ENCODE data around the gene SYT1. TPM values are rescaled to one million over a fixed set of nuclear protein-coding genes. Genes with fewer than 3 reads are reported as not detected.

The SYT1 gene
- polyA plus RNA-seq, 3 donors: 0.72 TPM; not detected in 2

DNA sequence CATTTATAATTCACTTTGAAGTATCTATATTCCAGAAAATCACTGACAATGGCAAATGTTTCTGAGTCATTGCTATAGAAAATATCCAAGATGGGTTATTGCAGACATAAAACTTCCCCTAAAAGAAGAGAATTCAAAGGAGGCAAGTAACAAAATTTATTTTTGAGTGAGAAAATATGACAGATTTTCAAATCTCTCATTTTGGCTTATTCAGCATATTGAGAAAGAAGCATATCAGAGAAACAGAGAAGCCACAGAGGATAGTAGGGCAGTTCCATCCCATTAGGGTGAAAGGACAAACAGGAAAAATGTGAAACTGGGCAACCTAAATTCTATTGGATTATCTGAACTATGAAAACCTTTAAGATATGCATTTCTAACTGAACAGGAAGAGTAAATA lies 85.0 kb downstream of the SYT1 start:
- Mint-ChIP-seq H3K4me3 (no peak overlapping the region), H3K27ac (no peak overlapping the region), H3K36me3 (no peaks in the 10 kb centered on the region), H3K4me1 (no peaks in the 10 kb centered on the region), H3K9me3 (peaks cover 0 to 4% (median 1%) of the 10 kb centered on the region in 7 donors), H3K27me3 (ENCODE audit: low read depth in 3 of 3) (peaks cover 0 to 2% (median 1%) of the 10 kb centered on the region in 3 donors)
- Histone ChIP-seq H3K4me3 (replicated peaks in 1 of 3; ENCODE audit: low read depth in 2 of 3, low read length in 3 of 3) (no peak overlapping the region), H3K4me2 (replicated peaks; ENCODE audit: extremely low read depth, low read length, poor library complexity, severe bottlenecking) (no peak overlapping the region), H3K9me3 (replicated peaks in 1 of 2; ENCODE audit: control insufficient read depth in 1 of 2, insufficient read depth in 1 of 2, low read length in 2 of 2) (no peaks in the 10 kb centered on the region), H3K27ac (ENCODE audit: low read depth in 1 of 2, low read length in 2 of 2) (no peak overlapping the region), H2AFZ (ENCODE audit: insufficient read depth, low read depth, low read length, poor library complexity, severe bottlenecking) (no peak overlapping the region), H4K20me1 (ENCODE audit: insufficient read depth, low read length) (no peaks in the 10 kb centered on the region), H3K79me2 (ENCODE audit: insufficient read depth, low read length) (no peaks in the 10 kb centered on the region), H3K27me3 (ENCODE audit: control insufficient read depth in 2 of 2, insufficient read depth in 2 of 2, low read length in 2 of 2) (no peaks in the 10 kb centered on the region), H3K36me3 (replicated peaks in 1 of 2; ENCODE audit: control insufficient read depth in 1 of 2, insufficient read depth in 2 of 2, low read length in 2 of 2) (no peaks in the 10 kb centered on the region), H3K4me1 (ENCODE audit: control insufficient read depth in 1 of 2, insufficient read depth in 2 of 2, low read length in 2 of 2) (no peaks in the 10 kb centered on the region), H3K9ac (ENCODE audit: insufficient read depth, low read length, poor library complexity, severe bottlenecking) (no peak overlapping the region)
- intact Hi-C loops (cut with micrococcal nuclease): no loop called here
- DNase-seq: no peak
- TF ChIP-seq, protein P1, sequence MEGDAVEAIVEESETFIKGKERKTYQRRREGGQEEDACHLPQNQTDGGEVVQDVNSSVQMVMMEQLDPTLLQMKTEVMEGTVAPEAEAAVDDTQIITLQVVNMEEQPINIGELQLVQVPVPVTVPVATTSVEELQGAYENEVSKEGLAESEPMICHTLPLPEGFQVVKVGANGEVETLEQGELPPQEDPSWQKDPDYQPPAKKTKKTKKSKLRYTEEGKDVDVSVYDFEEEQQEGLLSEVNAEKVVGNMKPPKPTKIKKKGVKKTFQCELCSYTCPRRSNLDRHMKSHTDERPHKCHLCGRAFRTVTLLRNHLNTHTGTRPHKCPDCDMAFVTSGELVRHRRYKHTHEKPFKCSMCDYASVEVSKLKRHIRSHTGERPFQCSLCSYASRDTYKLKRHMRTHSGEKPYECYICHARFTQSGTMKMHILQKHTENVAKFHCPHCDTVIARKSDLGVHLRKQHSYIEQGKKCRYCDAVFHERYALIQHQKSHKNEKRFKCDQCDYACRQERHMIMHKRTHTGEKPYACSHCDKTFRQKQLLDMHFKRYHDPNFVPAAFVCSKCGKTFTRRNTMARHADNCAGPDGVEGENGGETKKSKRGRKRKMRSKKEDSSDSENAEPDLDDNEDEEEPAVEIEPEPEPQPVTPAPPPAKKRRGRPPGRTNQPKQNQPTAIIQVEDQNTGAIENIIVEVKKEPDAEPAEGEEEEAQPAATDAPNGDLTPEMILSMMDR (IDR thresholded peaks at IDR 0.05): no peak

DNA sequence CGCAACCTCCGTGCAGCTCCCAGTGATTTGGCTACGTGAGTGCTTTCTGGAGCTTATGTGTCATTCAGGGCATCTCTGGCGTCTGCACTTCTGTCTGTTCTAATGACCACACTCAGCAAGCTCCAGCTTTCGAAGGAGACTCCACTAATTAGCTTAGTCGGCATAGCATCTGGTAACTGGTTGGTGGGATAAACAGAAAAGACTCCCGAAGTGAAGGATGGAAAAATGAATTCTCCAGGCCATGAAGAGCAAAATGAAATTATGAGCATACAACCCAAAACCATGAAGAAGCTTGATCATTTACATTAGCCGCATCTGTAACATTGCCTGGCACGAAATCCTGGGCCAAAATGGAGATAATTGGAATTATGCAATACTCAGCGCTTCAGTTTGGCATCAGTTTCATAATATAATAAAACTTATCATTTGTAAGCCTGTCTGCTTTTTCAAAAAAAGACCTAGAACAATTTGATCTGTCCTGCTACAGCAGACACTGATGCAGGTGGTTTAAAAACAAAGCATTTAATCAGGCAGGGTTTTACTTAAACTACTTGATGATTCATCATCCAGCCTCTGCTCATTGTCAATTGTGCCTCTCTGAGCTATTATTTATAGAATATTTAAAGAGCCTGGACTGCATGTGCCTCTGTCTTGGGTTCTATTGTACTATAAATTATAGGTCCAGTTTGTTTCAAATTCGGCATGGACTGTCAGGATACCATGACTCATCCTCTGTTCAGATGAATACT lies 87.4 kb downstream of the SYT1 start:
- peaks cover 0 to 3% (median 0%) of the 10 kb centered on the region in 7 donors for H3K9me3 Mint-ChIP-seq
- TF ChIP-seq, protein P1 (IDR thresholded peaks at IDR 0.05): no peak
- 93% methylated on average over 4 of the region's 11 CpGs for WGBS (ENCODE audit: insufficient coverage)

More for the DNA sequence above, 87.4 kb downstream of the SYT1 start:
- Histone ChIP-seq H3K4me1 (ENCODE audit: control insufficient read depth in 1 of 2, insufficient read depth in 2 of 2, low read length in 2 of 2) (no peaks in the 10 kb centered on the region), H3K36me3 (replicated peaks in 1 of 2; ENCODE audit: control insufficient read depth in 1 of 2, insufficient read depth in 2 of 2, low read length in 2 of 2) (no peaks in the 10 kb centered on the region), H3K4me3 (replicated peaks in 1 of 3; ENCODE audit: low read depth in 2 of 3, low read length in 3 of 3) (no peak overlapping the region), H4K20me1 (ENCODE audit: insufficient read depth, low read length) (no peaks in the 10 kb centered on the region), H3K27me3 (ENCODE audit: control insufficient read depth in 2 of 2, insufficient read depth in 2 of 2, low read length in 2 of 2) (no peaks in the 10 kb centered on the region), H3K27ac (ENCODE audit: low read depth in 1 of 2, low read length in 2 of 2) (no peak overlapping the region), H3K79me2 (ENCODE audit: insufficient read depth, low read length) (no peaks in the 10 kb centered on the region), H2AFZ (ENCODE audit: insufficient read depth, low read depth, low read length, poor library complexity, severe bottlenecking) (no peak overlapping the region), H3K9ac (ENCODE audit: insufficient read depth, low read length, poor library complexity, severe bottlenecking) (no peak overlapping the region), H3K9me3 (replicated peaks in 1 of 2; ENCODE audit: control insufficient read depth in 1 of 2, insufficient read depth in 1 of 2, low read length in 2 of 2) (no peaks in the 10 kb centered on the region), H3K4me2 (replicated peaks; ENCODE audit: extremely low read depth, low read length, poor library complexity, severe bottlenecking) (no peak overlapping the region)
- intact Hi-C loops (cut with micrococcal nuclease): no loop called here
- Mint-ChIP-seq H3K27me3 (ENCODE audit: low read depth in 3 of 3) (peaks cover 0 to 2% (median 1%) of the 10 kb centered on the region in 3 donors), H3K27ac (no peak overlapping the region), H3K4me3 (no peak overlapping the region), H3K36me3 (no peaks in the 10 kb centered on the region), H3K4me1 (no peaks in the 10 kb centered on the region)
- no peak for DNase-seq

All from CD14-positive monocyte (primary cell).